Stimulated activated CD4-positive, alpha-beta T cell treated with anti-CD3 and anti-CD28 coated beads, Interleukin-4, amount 100 ng/mL, for 4 hours (primary cell): Measurements from ENCODE around the gene CWC27.

Experiments
- DNase-seq, 2 experiments: peaks; one replicate each; pipeline ENCODE4 v3.0.0-alpha.2; 2020

CWC27 gene

GRCh38 chr5:65041296-65042158, 272.8 kb downstream of the CWC27 start:
- no peak for DNase-seq

- no peak for DNase-seq
These were observed 275.2 kb downstream of the CWC27 start for GRCh38 chr5:65043843-65044359.

DNA sequence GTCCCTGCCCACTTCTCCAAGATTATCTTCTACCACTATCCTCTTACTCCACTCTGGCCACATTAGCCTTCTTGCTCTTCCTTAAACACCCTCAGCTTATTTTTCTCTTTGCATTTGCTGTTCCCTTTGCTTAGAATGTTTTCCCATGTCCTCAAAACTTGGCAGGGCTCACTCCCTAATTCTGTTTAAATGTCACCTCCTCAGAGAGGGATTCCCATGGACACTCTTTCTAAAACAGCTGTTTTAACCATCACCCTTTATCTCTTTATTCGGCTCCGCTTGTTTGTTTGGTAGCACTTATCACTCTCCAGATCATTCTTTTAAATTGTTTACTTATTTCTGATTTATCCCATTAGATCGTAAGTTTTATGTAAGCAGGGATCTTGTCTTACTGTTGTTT, 278.5 kb downstream of the CWC27 start:
- no peak for DNase-seq

GRCh38 chr5:65047948-65048690, 279.4 kb downstream of the CWC27 start:
- no peak for DNase-seq

DNA sequence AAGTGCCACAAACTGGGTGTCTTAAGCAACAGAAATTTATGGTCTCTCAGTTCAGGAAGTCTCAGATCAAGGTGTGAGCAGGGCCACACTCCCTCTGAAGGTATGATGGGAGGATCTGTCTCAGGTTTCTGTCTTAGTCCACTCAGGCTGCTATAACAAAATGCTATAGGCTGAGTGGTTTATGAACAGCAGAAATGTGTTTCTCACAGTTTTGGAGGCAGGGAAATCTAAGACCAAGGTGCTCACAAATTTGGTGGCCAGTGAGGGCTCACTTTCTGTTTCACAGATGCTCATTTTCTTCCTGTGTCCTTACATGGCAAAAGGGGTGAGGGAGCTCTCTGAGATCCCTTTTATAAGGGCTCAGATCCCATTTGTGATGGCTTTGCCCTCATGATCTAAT, 281.4 kb downstream of the CWC27 start:
- no peak for DNase-seq

DNA sequence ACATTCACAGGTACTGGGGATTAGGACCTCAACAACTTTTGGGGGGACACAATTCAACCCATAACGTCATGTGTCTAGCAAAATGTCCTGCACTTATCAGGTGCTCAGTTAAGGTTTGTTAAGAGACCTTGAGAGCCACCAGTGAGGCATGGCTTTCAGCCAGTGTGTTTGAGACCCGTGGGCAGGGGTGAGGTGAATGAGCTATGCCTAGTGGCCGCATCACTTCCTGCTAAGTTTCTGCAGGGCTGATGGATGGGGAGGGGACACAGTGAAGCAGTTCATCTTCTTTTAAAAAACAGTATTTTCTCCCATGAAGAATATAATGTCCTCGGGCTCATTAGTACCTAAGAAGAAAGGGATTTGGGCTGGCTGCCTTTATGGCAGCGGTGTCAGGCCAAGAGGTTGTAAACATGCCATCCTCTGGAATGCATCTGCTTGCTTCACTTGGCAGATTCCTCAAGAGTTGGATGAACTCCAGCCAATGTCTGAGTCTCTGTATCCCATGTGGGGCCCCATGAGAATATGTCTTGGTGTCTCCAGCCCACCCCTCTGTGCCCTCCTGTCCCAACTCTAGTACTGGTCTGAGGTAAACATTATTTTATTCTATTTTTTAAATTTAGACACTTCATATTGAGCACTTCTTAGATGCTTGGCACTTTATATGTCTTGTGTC, 282.2 kb downstream of the CWC27 start:
- DNase-seq: no peak

- DNase-seq: no peak
These were observed 287.2 kb downstream of the CWC27 start for GRCh38 chr5:65055938-65056337.

DNA sequence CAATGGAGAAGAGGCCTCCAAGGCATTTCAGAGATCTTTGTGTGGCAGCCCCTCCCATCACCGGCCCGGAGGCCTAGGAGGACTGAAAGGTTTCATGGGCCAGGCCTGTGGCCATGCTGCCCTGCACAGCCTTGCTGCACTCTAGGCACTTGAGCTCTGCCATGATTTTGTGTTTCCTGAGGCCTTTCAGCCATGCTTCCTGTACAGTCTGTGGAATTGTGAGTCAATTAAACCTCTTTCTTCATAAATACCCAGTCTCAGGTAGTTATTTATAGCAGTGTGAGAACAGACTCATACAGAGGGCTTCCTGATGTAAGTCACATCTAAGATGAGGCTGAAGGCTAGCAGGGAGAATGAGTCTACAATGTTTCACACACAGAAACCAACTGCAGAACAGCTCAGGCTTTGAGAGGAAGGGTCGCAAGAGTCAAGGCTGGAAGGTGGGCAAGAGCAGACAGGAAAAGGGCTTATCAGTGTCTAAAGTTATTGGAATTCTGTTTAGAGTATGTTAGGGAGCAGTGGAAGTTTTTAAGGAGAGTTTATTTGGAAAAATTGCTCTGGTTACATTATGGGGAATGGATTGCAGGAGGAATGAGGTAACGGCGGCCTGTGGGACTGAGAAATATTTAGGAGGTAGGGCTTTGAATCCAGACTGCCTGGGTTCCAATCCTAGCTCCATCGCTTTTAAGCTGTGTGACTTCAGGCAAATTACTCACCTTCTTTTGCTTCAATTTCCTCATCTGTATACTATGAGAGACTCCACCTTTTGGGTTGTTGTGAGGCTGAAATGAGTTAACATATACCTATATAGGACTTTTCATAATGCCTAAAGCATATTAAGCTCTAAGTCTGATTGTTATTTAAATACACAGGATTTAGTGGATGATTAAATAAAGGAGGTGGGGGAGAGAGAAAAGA, 291.2 kb downstream of the CWC27 start:
- no peak for DNase-seq

- no peak for DNase-seq
These were observed 292.7 kb downstream of the CWC27 start for GRCh38 chr5:65061250-65061973.

DNA sequence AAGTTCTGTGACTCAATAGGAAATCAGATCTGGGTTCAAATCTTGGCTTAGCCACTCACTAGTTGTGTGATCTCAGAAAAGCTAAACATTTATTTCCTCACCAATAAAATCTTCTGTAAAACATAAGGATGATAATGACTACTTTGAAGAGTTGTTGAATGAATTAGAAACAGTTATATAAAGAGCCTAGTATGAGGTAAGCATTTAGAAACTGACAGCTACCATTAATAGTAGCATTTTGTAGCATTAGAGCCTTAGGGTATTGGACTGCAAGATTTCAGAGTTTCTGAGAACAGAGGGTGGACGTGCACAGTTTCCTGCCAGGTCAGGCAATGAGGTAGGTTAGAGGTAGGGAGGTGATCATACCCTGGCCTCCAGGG, 293.2 kb downstream of the CWC27 start:
- no peak for DNase-seq

GRCh38 chr5:65062469-65063083, 293.8 kb downstream of the CWC27 start:
- no peak for DNase-seq

DNA sequence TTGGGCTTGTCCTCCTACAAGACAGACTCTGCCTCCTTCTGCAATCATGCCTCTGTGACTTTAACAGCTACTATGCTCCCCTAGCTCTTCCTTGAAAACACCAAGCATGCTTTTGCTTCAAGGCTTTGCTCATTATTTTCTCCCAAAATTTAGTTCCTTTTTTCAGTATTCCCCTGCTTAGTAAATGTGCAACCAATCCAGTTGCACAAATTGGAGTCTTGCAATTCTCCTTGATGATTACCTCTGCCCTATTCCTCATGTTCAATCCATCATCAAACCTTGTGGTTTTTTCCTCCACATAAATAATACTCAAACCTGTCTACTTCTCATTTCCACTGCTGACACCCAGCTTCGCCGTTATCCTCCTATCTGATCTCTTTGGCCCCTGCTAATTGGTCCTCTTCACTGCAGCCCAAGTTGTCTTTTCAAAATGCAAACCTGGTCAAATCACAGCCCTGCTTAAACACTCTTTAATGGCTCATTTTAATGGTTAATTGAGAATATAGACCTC, 296.3 kb downstream of the CWC27 start:
- DNase-seq: no peak

GRCh38 chr5:65066387-65067146, 297.8 kb downstream of the CWC27 start:
- DNase-seq: no peak

GRCh38 chr5:65067147-65067506, 298.4 kb downstream of the CWC27 start:
- no peak for DNase-seq
